GM23338 (cell line): ENCODE data around the gene MOB3B. TPM values are rescaled to one million over a fixed set of nuclear protein-coding genes. Genes with fewer than 3 reads are reported as not detected.

Source experiments
- ATAC-seq: fragments of 200-7000 bp; cut with Tn5 transposase; 3 replicates; pipeline ENCODE4 v1.9.1; 2020
- DNase-seq: peaks from one replicate; pipeline ENCODE4 v3.0.0-alpha.2; 2015; ENCODE audit warnings: low spot score
- H2AFZ ChIP-seq: fragments of 200-600 bp; sonication (generic); 2 replicates; pipeline ENCODE4 v1.8.0; 2016; ENCODE audit warnings: antibody characterized with exemption, mild to moderate bottlenecking, moderate library complexity
- H3F3A ChIP-seq: fragments of 200-600 bp; sonication (generic); replicated peaks from 2 replicates; pipeline ENCODE4 v1.8.0; 2017; ENCODE audit warnings: antibody characterized with exemption, mixed run types, low read depth
- H3K27ac ChIP-seq: fragments of 200-600 bp; sonication (generic); 2 replicates; pipeline ENCODE4 v1.6.1; 2016; ENCODE audit warnings: low read depth
- H3K27me3 ChIP-seq: fragments of 200-600 bp; sonication (generic); 2 replicates; pipeline ENCODE4 v1.8.0; 2016; ENCODE audit warnings: mild to moderate bottlenecking, mixed run types, moderate library complexity; ENCODE audit not compliant: insufficient read depth
- H3K36me3 ChIP-seq: fragments of 200-600 bp; sonication (generic); 2 replicates; pipeline ENCODE4 v1.8.0; 2016; ENCODE audit warnings: mild to moderate bottlenecking; ENCODE audit not compliant: insufficient read depth
- H3K4me1 ChIP-seq: fragments of 200-600 bp; sonication (generic); 2 replicates; pipeline ENCODE4 v1.8.0; 2016; ENCODE audit warnings: mild to moderate bottlenecking, moderate library complexity; ENCODE audit not compliant: insufficient read depth
- H3K4me2 ChIP-seq: fragments of 200-600 bp; sonication (generic); 2 replicates; pipeline ENCODE4 v1.7.1; 2017; ENCODE audit warnings: mixed run types
- H3K4me3 ChIP-seq: fragments of 200-600 bp; sonication (generic); 2 replicates; pipeline ENCODE4 v1.6.1; 2016; ENCODE audit warnings: mixed run types
- H3K79me2 ChIP-seq: fragments of 200-600 bp; sonication (generic); replicated peaks from 2 replicates; pipeline ENCODE4 v1.8.0; 2017; ENCODE audit warnings: mild to moderate bottlenecking; ENCODE audit not compliant: insufficient read depth
- H3K9me2 ChIP-seq: fragments of 200-600 bp; sonication (generic); 2 replicates; pipeline ENCODE4 v1.8.0; 2017; ENCODE audit not compliant: insufficient read depth
- H4K20me1 ChIP-seq: fragments of 200-600 bp; sonication (generic); replicated peaks from 2 replicates; pipeline ENCODE4 v1.8.0; 2017; ENCODE audit warnings: mild to moderate bottlenecking; ENCODE audit not compliant: insufficient read depth
- H3K27ac Mint-ChIP-seq: 2 replicates; pipeline ENCODE4 v1.8.0; 2020; ENCODE audit warnings: inconsistent platforms, mild to moderate bottlenecking, moderate library complexity, mixed read lengths
- H3K27me3 Mint-ChIP-seq: 3 replicates; pipeline ENCODE4 v1.8.0; 2022; ENCODE audit warnings: low read depth, mild to moderate bottlenecking, moderate library complexity, mixed read lengths, inconsistent platforms; ENCODE audit not compliant: insufficient read depth, poor library complexity
- H3K36me3 Mint-ChIP-seq: 3 replicates; pipeline ENCODE4 v1.8.0; 2021; ENCODE audit warnings: low read depth, mild to moderate bottlenecking, inconsistent platforms, moderate library complexity, mixed read lengths
- H3K4me1 Mint-ChIP-seq: 3 replicates; pipeline ENCODE4 v1.8.0; 2020; ENCODE audit warnings: mild to moderate bottlenecking, inconsistent platforms, mixed read lengths
- H3K4me3 Mint-ChIP-seq: 3 replicates; pipeline ENCODE4 v1.8.0; 2021; ENCODE audit warnings: moderate library complexity, mild to moderate bottlenecking, inconsistent platforms, mixed read lengths
- H3K9me3 Mint-ChIP-seq: 3 replicates; pipeline ENCODE4 v1.8.0; 2020; ENCODE audit warnings: moderate library complexity, mild to moderate bottlenecking, inconsistent platforms, mixed read lengths
- CREB1 ChIP-seq: fragments of 250-450 bp; sonication (Bioruptor Pico); IDR thresholded peaks from 2 replicates; pipeline ENCODE4 v1.5.0; 2020; ENCODE audit warnings: low read depth, mild to moderate bottlenecking, moderate library complexity
- CTCF ChIP-seq, 2 experiments: fragments of 200-600 bp in 1 of 2; sonication (generic) in 1 of 2; conservative IDR thresholded peaks; 2 replicates each; pipeline versions ENCODE4 v1.5.1 to v1.6.1; 2016 to 2017; ENCODE audit warnings: antibody characterized with exemption in 2 of 2, low read depth in 2 of 2, mild to moderate bottlenecking in 2 of 2, moderate library complexity in 1 of 2
- ETS1 ChIP-seq: IDR thresholded peaks from 2 replicates; pipeline ENCODE4 v1.6.1; 2016; ENCODE audit warnings: antibody characterized with exemption
- EZH2 ChIP-seq: fragments of 200-600 bp; sonication (generic); IDR thresholded peaks from one replicate; pipeline ENCODE4 v1.8.0; 2017; ENCODE audit warnings: antibody characterized with exemption, mild to moderate bottlenecking, low read depth; ENCODE audit not compliant: unreplicated experiment
- EZH2phosphoT487 ChIP-seq: fragments of 200-600 bp; sonication (generic); IDR thresholded peaks from one replicate; pipeline ENCODE4 v1.8.1; 2018; ENCODE audit warnings: antibody characterized with exemption; ENCODE audit not compliant: unreplicated experiment
- JUNB ChIP-seq: IDR thresholded peaks from one replicate; pipeline ENCODE4 v1.6.1; 2016; ENCODE audit warnings: antibody characterized with exemption; ENCODE audit not compliant: unreplicated experiment
- NANOG ChIP-seq: IDR thresholded peaks from 2 replicates; pipeline ENCODE4 v1.6.1; 2016; ENCODE audit warnings: antibody characterized with exemption, borderline replicate concordance
- POLR2AphosphoS5 ChIP-seq: IDR thresholded peaks from 2 replicates; pipeline ENCODE4 v1.6.1; 2016; ENCODE audit warnings: antibody characterized with exemption, low read depth
- STAT1 ChIP-seq: IDR thresholded peaks from one replicate; pipeline ENCODE4 v1.6.1; 2016; ENCODE audit warnings: antibody characterized with exemption; ENCODE audit not compliant: unreplicated experiment
- ZNF114 ChIP-seq: fragments of 250-450 bp; sonication (Bioruptor Pico); IDR thresholded peaks from 2 replicates; pipeline ENCODE4 v1.5.0; 2020; ENCODE audit warnings: mild to moderate bottlenecking, moderate library complexity
- ZNF331 ChIP-seq: fragments of 250-450 bp; sonication (Bioruptor Pico); IDR thresholded peaks from 2 replicates; pipeline ENCODE4 v1.5.0; 2020; ENCODE audit warnings: low read depth, mild to moderate bottlenecking, moderate library complexity
- polyA plus RNA-seq: library from polyadenylated mRNA; unstranded; fragments of >200 nt; fragmentation: Nextera tagmentation; extraction: Ambion mirVana; gene quantifications from 2 replicates; pipeline ENCODE4 v1.2.1, GENCODE V29; 2016
- total RNA-seq: library from RNA; depleted of rRNA; stranded (reverse); fragments of >200 nt; shearing (Covaris generic); gene quantifications from 2 replicates; pipeline ENCODE4 v1.2.3, GENCODE V29; 2014
- TF ChIP-seq, protein P1 (sequence below): fragments of 250-450 bp; sonication (Bioruptor Pico); IDR thresholded peaks from 2 replicates; pipeline ENCODE4 v1.5.0; 2020; ENCODE audit warnings: mild to moderate bottlenecking, moderate library complexity
- TF ChIP-seq, protein P2 (sequence below): IDR thresholded peaks from one replicate; pipeline ENCODE4 v1.6.1; 2018; ENCODE audit warnings: antibody characterized with exemption; ENCODE audit not compliant: unreplicated experiment

The MOB3B gene
- total and polyA plus RNA-seq, 2 experiments from 2014 or later, result 7.6 to 12.1 TPM

GRCh38 chr9:27541740-27542139 lies 12.1 kb upstream of the MOB3B start:
- Histone ChIP-seq H3K27ac (no peak overlapping the region), H3K4me3 (no peak overlapping the region), H3K27me3 (no peaks in the 10 kb centered on the region), H4K20me1 (no peaks in the 10 kb centered on the region; the same call in 1 of the 2 replicates), H3K9me2 (no peaks in the 10 kb centered on the region), H3K4me1 (0 out of 2 replicates have a peak, but pooled peaks cover under 1% of the 10 kb centered on the region), H3K79me2 (no peaks in the 10 kb centered on the region), H2AFZ (no peak overlapping the region), H3K4me2 (no peak overlapping the region), H3K36me3 (peaks cover 3% of the 10 kb centered on the region), H3F3A (no peaks in the 10 kb centered on the region)
- TF ChIP-seq ETS1 (no peak), CREB1 (CRISPR knock-in tag) (no peak), NANOG (no peak), ZNF114 (CRISPR knock-in tag) (no peak), STAT1 (no peak), JUNB (no peak), EZH2phosphoT487 (no peak), EZH2 (no peak), ZNF331 (CRISPR knock-in tag) (no peak), CTCF (conservative IDR thresholded peaks at IDR 0.05; ENCODE audit: low read depth in 2 of 2) (no peak), POLR2AphosphoS5 (no peak)
- TF ChIP-seq, protein P1, sequence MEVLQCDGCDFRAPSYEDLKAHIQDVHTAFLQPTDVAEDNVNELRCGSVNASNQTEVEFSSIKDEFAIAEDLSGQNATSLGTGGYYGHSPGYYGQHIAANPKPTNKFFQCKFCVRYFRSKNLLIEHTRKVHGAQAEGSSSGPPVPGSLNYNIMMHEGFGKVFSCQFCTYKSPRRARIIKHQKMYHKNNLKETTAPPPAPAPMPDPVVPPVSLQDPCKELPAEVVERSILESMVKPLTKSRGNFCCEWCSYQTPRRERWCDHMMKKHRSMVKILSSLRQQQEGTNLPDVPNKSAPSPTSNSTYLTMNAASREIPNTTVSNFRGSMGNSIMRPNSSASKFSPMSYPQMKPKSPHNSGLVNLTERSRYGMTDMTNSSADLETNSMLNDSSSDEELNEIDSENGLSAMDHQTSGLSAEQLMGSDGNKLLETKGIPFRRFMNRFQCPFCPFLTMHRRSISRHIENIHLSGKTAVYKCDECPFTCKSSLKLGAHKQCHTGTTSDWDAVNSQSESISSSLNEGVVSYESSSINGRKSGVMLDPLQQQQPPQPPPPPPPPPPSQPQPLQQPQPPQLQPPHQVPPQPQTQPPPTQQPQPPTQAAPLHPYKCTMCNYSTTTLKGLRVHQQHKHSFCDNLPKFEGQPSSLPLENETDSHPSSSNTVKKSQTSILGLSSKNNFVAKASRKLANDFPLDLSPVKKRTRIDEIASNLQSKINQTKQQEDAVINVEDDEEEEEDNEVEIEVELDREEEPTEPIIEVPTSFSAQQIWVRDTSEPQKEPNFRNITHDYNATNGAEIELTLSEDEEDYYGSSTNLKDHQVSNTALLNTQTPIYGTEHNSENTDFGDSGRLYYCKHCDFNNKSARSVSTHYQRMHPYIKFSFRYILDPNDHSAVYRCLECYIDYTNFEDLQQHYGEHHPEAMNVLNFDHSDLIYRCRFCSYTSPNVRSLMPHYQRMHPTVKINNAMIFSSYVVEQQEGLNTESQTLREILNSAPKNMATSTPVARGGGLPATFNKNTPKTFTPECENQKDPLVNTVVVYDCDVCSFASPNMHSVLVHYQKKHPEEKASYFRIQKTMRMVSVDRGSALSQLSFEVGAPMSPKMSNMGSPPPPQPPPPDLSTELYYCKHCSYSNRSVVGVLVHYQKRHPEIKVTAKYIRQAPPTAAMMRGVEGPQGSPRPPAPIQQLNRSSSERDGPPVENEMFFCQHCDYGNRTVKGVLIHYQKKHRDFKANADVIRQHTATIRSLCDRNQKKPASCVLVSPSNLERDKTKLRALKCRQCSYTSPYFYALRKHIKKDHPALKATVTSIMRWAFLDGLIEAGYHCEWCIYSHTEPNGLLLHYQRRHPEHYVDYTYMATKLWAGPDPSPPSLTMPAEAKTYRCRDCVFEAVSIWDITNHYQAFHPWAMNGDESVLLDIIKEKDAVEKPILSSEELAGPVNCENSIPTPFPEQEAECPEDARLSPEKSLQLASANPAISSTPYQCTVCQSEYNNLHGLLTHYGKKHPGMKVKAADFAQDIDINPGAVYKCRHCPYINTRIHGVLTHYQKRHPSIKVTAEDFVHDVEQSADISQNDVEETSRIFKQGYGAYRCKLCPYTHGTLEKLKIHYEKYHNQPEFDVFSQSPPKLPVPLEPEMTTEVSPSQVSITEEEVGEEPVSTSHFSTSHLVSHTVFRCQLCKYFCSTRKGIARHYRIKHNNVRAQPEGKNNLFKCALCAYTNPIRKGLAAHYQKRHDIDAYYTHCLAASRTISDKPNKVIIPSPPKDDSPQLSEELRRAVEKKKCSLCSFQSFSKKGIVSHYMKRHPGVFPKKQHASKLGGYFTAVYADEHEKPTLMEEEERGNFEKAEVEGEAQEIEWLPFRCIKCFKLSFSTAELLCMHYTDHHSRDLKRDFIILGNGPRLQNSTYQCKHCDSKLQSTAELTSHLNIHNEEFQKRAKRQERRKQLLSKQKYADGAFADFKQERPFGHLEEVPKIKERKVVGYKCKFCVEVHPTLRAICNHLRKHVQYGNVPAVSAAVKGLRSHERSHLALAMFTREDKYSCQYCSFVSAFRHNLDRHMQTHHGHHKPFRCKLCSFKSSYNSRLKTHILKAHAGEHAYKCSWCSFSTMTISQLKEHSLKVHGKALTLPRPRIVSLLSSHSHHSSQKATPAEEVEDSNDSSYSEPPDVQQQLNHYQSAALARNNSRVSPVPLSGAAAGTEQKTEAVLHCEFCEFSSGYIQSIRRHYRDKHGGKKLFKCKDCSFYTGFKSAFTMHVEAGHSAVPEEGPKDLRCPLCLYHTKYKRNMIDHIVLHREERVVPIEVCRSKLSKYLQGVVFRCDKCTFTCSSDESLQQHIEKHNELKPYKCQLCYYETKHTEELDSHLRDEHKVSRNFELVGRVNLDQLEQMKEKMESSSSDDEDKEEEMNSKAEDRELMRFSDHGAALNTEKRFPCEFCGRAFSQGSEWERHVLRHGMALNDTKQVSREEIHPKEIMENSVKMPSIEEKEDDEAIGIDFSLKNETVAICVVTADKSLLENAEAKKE, result no peak
- TF ChIP-seq, protein P2, sequence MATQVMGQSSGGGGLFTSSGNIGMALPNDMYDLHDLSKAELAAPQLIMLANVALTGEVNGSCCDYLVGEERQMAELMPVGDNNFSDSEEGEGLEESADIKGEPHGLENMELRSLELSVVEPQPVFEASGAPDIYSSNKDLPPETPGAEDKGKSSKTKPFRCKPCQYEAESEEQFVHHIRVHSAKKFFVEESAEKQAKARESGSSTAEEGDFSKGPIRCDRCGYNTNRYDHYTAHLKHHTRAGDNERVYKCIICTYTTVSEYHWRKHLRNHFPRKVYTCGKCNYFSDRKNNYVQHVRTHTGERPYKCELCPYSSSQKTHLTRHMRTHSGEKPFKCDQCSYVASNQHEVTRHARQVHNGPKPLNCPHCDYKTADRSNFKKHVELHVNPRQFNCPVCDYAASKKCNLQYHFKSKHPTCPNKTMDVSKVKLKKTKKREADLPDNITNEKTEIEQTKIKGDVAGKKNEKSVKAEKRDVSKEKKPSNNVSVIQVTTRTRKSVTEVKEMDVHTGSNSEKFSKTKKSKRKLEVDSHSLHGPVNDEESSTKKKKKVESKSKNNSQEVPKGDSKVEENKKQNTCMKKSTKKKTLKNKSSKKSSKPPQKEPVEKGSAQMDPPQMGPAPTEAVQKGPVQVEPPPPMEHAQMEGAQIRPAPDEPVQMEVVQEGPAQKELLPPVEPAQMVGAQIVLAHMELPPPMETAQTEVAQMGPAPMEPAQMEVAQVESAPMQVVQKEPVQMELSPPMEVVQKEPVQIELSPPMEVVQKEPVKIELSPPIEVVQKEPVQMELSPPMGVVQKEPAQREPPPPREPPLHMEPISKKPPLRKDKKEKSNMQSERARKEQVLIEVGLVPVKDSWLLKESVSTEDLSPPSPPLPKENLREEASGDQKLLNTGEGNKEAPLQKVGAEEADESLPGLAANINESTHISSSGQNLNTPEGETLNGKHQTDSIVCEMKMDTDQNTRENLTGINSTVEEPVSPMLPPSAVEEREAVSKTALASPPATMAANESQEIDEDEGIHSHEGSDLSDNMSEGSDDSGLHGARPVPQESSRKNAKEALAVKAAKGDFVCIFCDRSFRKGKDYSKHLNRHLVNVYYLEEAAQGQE, result no peak
- Mint-ChIP-seq H3K36me3 (peaks cover 28% of the 10 kb centered on the region), H3K9me3 (no peaks in the 10 kb centered on the region), H3K27me3 (no peaks in the 10 kb centered on the region), H3K27ac (no peak overlapping the region), H3K4me1 (peaks cover 17% of the 10 kb centered on the region), H3K4me3 (no peak overlapping the region)
- ATAC-seq, result no peak
- no peak for DNase-seq
